ENCODE results near the gene ATP1A1. TPM values are rescaled to one million over a fixed set of nuclear protein-coding genes. Genes with fewer than 3 reads are reported as not detected.
A peak's percentile ranks its signal among the peaks of the same experiment; 100 is the strongest.

The ATP1A1 gene
- total RNA-seq, 1 experiment from 2014 or later, result 239 TPM

DNA sequence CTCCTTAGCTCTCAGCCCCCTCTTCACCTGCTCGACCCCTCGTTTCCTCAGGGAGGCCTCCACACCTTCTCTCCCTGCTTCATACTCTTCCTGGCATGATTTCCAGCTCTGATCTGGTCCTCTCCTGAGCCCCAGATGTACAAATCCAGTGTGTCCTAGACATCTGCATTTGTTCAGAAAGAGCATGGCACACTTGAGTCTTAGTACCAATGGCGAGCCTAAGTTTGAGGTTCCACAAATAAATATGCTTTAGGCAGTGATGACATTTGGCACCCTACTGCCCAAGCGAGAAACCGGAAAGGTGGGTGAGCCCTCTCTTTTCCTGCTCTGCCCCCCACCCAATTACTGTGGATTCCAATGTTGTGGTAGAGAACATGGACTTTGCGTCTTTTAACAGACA, 34.0 kb downstream of the ATP1A1 start:
- no peak overlapping the region for H2AK5ac ChIP-seq (ENCODE audit: insufficient read length, low read length)
- H3K9ac ChIP-seq (ENCODE audit: extremely low read depth, insufficient read length, low read length), result no peak overlapping the region
- H3K9me3 Mint-ChIP-seq, result no peaks in the 10 kb centered on the region
- H3K9me3 ChIP-seq (ENCODE audit: control insufficient read depth, low read depth, low read length), result no peaks in the 10 kb centered on the region
- H3K4me1 Mint-ChIP-seq, result peaks cover 3 to 5% of the 10 kb centered on the region in 2 experiments; a peak in 2 of 4 replicates
- no peak overlapping the region for H3K4me2 ChIP-seq (ENCODE audit: insufficient read depth, insufficient read length, low read length)
- H4K91ac ChIP-seq (ENCODE audit: insufficient read length, low read depth, low read length), result no peak overlapping the region
- no peak overlapping the region for H2BK12ac ChIP-seq (ENCODE audit: insufficient read length, low read depth, low read length)
- H3K27ac ChIP-seq (ENCODE audit: insufficient read length, low read depth, low read length), result no peak overlapping the region
- no peaks in the 10 kb centered on the region for H3K27me3 Mint-ChIP-seq (ENCODE audit: low read depth)
- peaks cover 33 to 59% (median 54%) of the 10 kb centered on the region in 3 experiments; a peak in 6 of 7 replicates for H3K36me3 Mint-ChIP-seq (ENCODE audit: insufficient read depth in 1 of 3, low read depth in 3 of 3)
- H3K18ac ChIP-seq (ENCODE audit: insufficient read length, low read depth, low read length), result no peak overlapping the region
- TF ChIP-seq, protein P1, sequence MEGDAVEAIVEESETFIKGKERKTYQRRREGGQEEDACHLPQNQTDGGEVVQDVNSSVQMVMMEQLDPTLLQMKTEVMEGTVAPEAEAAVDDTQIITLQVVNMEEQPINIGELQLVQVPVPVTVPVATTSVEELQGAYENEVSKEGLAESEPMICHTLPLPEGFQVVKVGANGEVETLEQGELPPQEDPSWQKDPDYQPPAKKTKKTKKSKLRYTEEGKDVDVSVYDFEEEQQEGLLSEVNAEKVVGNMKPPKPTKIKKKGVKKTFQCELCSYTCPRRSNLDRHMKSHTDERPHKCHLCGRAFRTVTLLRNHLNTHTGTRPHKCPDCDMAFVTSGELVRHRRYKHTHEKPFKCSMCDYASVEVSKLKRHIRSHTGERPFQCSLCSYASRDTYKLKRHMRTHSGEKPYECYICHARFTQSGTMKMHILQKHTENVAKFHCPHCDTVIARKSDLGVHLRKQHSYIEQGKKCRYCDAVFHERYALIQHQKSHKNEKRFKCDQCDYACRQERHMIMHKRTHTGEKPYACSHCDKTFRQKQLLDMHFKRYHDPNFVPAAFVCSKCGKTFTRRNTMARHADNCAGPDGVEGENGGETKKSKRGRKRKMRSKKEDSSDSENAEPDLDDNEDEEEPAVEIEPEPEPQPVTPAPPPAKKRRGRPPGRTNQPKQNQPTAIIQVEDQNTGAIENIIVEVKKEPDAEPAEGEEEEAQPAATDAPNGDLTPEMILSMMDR (conservative IDR thresholded peaks at IDR 0.05), result no peak
- no peak overlapping the region for H3K14ac ChIP-seq (ENCODE audit: insufficient read depth, low read length)
- H2BK5ac ChIP-seq (ENCODE audit: insufficient read length, low read length), result no peak overlapping the region
- H3K23ac ChIP-seq (ENCODE audit: insufficient read length, low read depth, low read length), result no peak overlapping the region
- H2BK120ac ChIP-seq (ENCODE audit: low read depth, low read length, poor library complexity, severe bottlenecking), result no peak overlapping the region
- no peak overlapping the region for H3K56ac ChIP-seq (ENCODE audit: insufficient read length, low read depth, low read length)
- no peak overlapping the region for H4K8ac ChIP-seq (replicated peaks; ENCODE audit: insufficient read length, low read depth, low read length)
- H3K4me1 ChIP-seq (ENCODE audit: insufficient read depth, low read length), result no peaks in the 10 kb centered on the region
- no peaks in the 10 kb centered on the region for H3K79me2 ChIP-seq (ENCODE audit: insufficient read depth, low read length)
- H2AFZ ChIP-seq (ENCODE audit: low read length), result no peak overlapping the region
- no peaks in the 10 kb centered on the region for H3K23me2 ChIP-seq (ENCODE audit: insufficient read length, low read depth, low read length, poor library complexity, severe bottlenecking)
- no peaks in the 10 kb centered on the region for H3K79me1 ChIP-seq (ENCODE audit: insufficient read depth, low read depth, low read length, poor library complexity, severe bottlenecking)
- peak overlapping the region in 1 of 3 experiments; percentile 36; a peak in 1 of 7 replicates for H3K27ac Mint-ChIP-seq
- no peak overlapping the region for H3T11ph ChIP-seq (ENCODE audit: low read length)
- no peak overlapping the region for H3K4ac ChIP-seq (ENCODE audit: low read depth, low read length)
- H3K4me3 Mint-ChIP-seq, result no peak overlapping the region
- H3K27me3 ChIP-seq (ENCODE audit: insufficient read depth, low read length), result no peaks in the 10 kb centered on the region
- DNase-seq, result no peak
- no peak overlapping the region for H4K5ac ChIP-seq (ENCODE audit: insufficient read length, low read depth, low read length)
- no peak overlapping the region for H2BK20ac ChIP-seq (ENCODE audit: low read depth, low read length, poor library complexity, severe bottlenecking)
- no peak overlapping the region for H2BK15ac ChIP-seq (ENCODE audit: low read depth, low read length)
- H4K20me1 ChIP-seq (ENCODE audit: control insufficient read depth, insufficient read depth, insufficient read length), result no peaks in the 10 kb centered on the region
- no CpG with 5 or more reads among the region's 6 CpGs for WGBS (ENCODE audit: extremely low coverage, insufficient read length, low lambda C conversion rate)

Measured in H9 (cell line).